H9 (cell line): ENCODE results near the gene ST8SIA5. TPM values are rescaled to one million over a fixed set of nuclear protein-coding genes. Genes with fewer than 3 reads are reported as not detected.

Experiments
- DNase-seq: peaks from one replicate; pipeline ENCODE4 v3.0.0-alpha.2; 2017
- H2AFZ ChIP-seq: one replicate; pipeline ENCODE4 v1.6.1; 2013; ENCODE audit warnings: mild to moderate bottlenecking, low read length, control low read depth, moderate library complexity
- H2AK5ac ChIP-seq: 2 replicates; pipeline ENCODE4 v1.6.1; 2013; ENCODE audit warnings: low read length, control low read depth, mixed read lengths; ENCODE audit not compliant: insufficient read length
- H2BK120ac ChIP-seq: one replicate; pipeline ENCODE4 v1.6.1; 2013; ENCODE audit warnings: low read depth, mild to moderate bottlenecking, low read length, control low read depth, inconsistent platforms; ENCODE audit not compliant: poor library complexity, severe bottlenecking
- H2BK12ac ChIP-seq: 2 replicates; pipeline ENCODE4 v1.6.1; 2013; ENCODE audit warnings: low read length, control low read depth, mixed read lengths, low read depth; ENCODE audit not compliant: insufficient read length
- H2BK15ac ChIP-seq: 2 replicates; pipeline ENCODE4 v1.6.1; 2013; ENCODE audit warnings: low read depth, low read length, control low read depth
- H2BK20ac ChIP-seq: one replicate; pipeline ENCODE4 v1.6.1; 2013; ENCODE audit warnings: low read depth, mild to moderate bottlenecking, low read length, control low read depth, inconsistent platforms; ENCODE audit not compliant: poor library complexity, severe bottlenecking
- H2BK5ac ChIP-seq: 2 replicates; pipeline ENCODE4 v1.6.1; 2013; ENCODE audit warnings: low read length, control low read depth, mixed read lengths; ENCODE audit not compliant: insufficient read length
- H3K14ac ChIP-seq: 2 replicates; pipeline ENCODE4 v1.6.1; 2013; ENCODE audit warnings: low read length, control low read depth; ENCODE audit not compliant: insufficient read depth
- H3K18ac ChIP-seq: 2 replicates; pipeline ENCODE4 v1.6.1; 2013; ENCODE audit warnings: low read depth, mild to moderate bottlenecking, mixed read lengths, low read length, control low read depth; ENCODE audit not compliant: insufficient read length
- H3K23ac ChIP-seq: 2 replicates; pipeline ENCODE4 v1.6.1; 2013; ENCODE audit warnings: low read length, control low read depth, mixed read lengths, low read depth; ENCODE audit not compliant: insufficient read length
- H3K23me2 ChIP-seq: 2 replicates; pipeline ENCODE4 v1.6.1; 2013; ENCODE audit warnings: low read depth, mild to moderate bottlenecking, mixed read lengths, low read length, control low read depth; ENCODE audit not compliant: insufficient read length, poor library complexity, severe bottlenecking
- H3K27ac ChIP-seq: 2 replicates; pipeline ENCODE4 v1.5.1; 2013; ENCODE audit warnings: low read length, control low read depth, mixed read lengths, low read depth; ENCODE audit not compliant: insufficient read length
- H3K27me3 ChIP-seq: 2 replicates; pipeline ENCODE4 v1.6.1; 2013; ENCODE audit warnings: low read length, control low read depth, inconsistent platforms; ENCODE audit not compliant: insufficient read depth
- H3K4ac ChIP-seq: 2 replicates; pipeline ENCODE4 v1.6.1; 2013; ENCODE audit warnings: low read depth, mild to moderate bottlenecking, control low read depth, inconsistent platforms, low read length, moderate library complexity
- H3K4me1 ChIP-seq: 2 replicates; pipeline ENCODE4 v1.6.1; 2013; ENCODE audit warnings: low read length, control low read depth, inconsistent platforms; ENCODE audit not compliant: insufficient read depth
- H3K4me2 ChIP-seq: 2 replicates; pipeline ENCODE4 v1.6.1; 2013; ENCODE audit warnings: low read length, control low read depth, mixed read lengths; ENCODE audit not compliant: insufficient read length, insufficient read depth
- H3K56ac ChIP-seq: 2 replicates; pipeline ENCODE4 v1.6.1; 2013; ENCODE audit warnings: low read depth, mild to moderate bottlenecking, mixed read lengths, low read length, control low read depth; ENCODE audit not compliant: insufficient read length
- H3K79me1 ChIP-seq: 2 replicates; pipeline ENCODE4 v1.6.1; 2013; ENCODE audit warnings: low read depth, mild to moderate bottlenecking, moderate library complexity, low read length, control low read depth, inconsistent platforms; ENCODE audit not compliant: insufficient read depth, poor library complexity, severe bottlenecking
- H3K79me2 ChIP-seq: 2 replicates; pipeline ENCODE4 v1.6.1; 2013; ENCODE audit warnings: low read length, control low read depth, inconsistent platforms; ENCODE audit not compliant: insufficient read depth
- H3K9ac ChIP-seq: 2 replicates; pipeline ENCODE4 v1.6.1; 2013; ENCODE audit warnings: low read length, control low read depth, mixed read lengths; ENCODE audit not compliant: insufficient read length; ENCODE audit errors: extremely low read depth
- H3K9me3 ChIP-seq: one replicate; pipeline ENCODE4 v1.6.1; 2013; ENCODE audit warnings: low read depth, low read length, inconsistent platforms; ENCODE audit not compliant: control insufficient read depth
- H3T11ph ChIP-seq: one replicate; pipeline ENCODE4 v1.6.1; 2013; ENCODE audit warnings: mild to moderate bottlenecking, low read length, control low read depth, inconsistent platforms
- H4K20me1 ChIP-seq: one replicate; pipeline ENCODE4 v1.6.1; 2013; ENCODE audit not compliant: control insufficient read depth, insufficient read length, insufficient read depth
- H4K5ac ChIP-seq: 2 replicates; pipeline ENCODE4 v1.6.1; 2013; ENCODE audit warnings: low read depth, mild to moderate bottlenecking, mixed read lengths, low read length, control low read depth; ENCODE audit not compliant: insufficient read length
- H4K8ac ChIP-seq: replicated peaks from 2 replicates; pipeline ENCODE4 v1.6.1; 2013; ENCODE audit warnings: low read length, control low read depth, mixed read lengths, low read depth; ENCODE audit not compliant: insufficient read length
- H4K91ac ChIP-seq: 2 replicates; pipeline ENCODE4 v1.6.1; 2013; ENCODE audit warnings: low read depth, mild to moderate bottlenecking, moderate library complexity, mixed read lengths, low read length, control low read depth; ENCODE audit not compliant: insufficient read length
- H3K27ac Mint-ChIP-seq, 3 experiments: 2 replicates in 2 of 3; 3 replicates in 1 of 3; pipeline ENCODE4 v1.8.0; 2020 to 2021; ENCODE audit warnings: mixed read lengths in 3 of 3, mild to moderate bottlenecking in 1 of 3, moderate library complexity in 1 of 3
- H3K27me3 Mint-ChIP-seq: 2 replicates; pipeline ENCODE4 v1.8.0; 2021; ENCODE audit warnings: low read depth, mild to moderate bottlenecking, moderate library complexity, mixed read lengths
- H3K36me3 Mint-ChIP-seq, 3 experiments: 2 replicates in 2 of 3; 3 replicates in 1 of 3; pipeline ENCODE4 v1.8.0; 2020 to 2021; ENCODE audit warnings: low read depth in 3 of 3, mixed read lengths in 3 of 3; ENCODE audit not compliant: insufficient read depth in 1 of 3
- H3K4me1 Mint-ChIP-seq, 2 experiments: 2 replicates each; pipeline ENCODE4 v1.8.0; 2020; ENCODE audit warnings: mixed read lengths in 2 of 2
- H3K4me3 Mint-ChIP-seq, 2 experiments: 2 replicates in 1 of 2; 3 replicates in 1 of 2; pipeline ENCODE4 v1.8.0; 2020 to 2021; ENCODE audit warnings: mild to moderate bottlenecking in 2 of 2, mixed read lengths in 2 of 2, moderate library complexity in 1 of 2
- H3K9me3 Mint-ChIP-seq, 2 experiments: 2 replicates in 1 of 2; 3 replicates in 1 of 2; pipeline ENCODE4 v1.8.0; 2020; ENCODE audit warnings: mild to moderate bottlenecking in 2 of 2, mixed read lengths in 2 of 2, moderate library complexity in 1 of 2
- WGBS: extraction: QIAGEN DNeasy Blood & Tissue Kit; methylation state at CpG from one replicate; pipeline ENCODE4 v1.1.7; 2013; ENCODE audit warnings: missing lambda C conversion rate, low lambda C conversion rate, mixed read lengths; ENCODE audit not compliant: insufficient read length; ENCODE audit errors: extremely low coverage; 5-methylcytosine and 5-hydroxymethylcytosine counted together
- total RNA-seq: library from RNA; stranded (reverse); gene quantifications from 2 replicates; pipeline ENCODE4 v1.2.1, GENCODE V29; 2021
- TF ChIP-seq, protein P1 (sequence below): fragments of 200-600 bp; sonication (generic); conservative IDR thresholded peaks from 3 replicates; pipeline ENCODE4 v1.8.0; 2021; ENCODE audit warnings: antibody characterized with exemption, mild to moderate bottlenecking

Gene ST8SIA5
- total RNA-seq, 1 experiment from 2014 or later: 0.63 TPM

DNA sequence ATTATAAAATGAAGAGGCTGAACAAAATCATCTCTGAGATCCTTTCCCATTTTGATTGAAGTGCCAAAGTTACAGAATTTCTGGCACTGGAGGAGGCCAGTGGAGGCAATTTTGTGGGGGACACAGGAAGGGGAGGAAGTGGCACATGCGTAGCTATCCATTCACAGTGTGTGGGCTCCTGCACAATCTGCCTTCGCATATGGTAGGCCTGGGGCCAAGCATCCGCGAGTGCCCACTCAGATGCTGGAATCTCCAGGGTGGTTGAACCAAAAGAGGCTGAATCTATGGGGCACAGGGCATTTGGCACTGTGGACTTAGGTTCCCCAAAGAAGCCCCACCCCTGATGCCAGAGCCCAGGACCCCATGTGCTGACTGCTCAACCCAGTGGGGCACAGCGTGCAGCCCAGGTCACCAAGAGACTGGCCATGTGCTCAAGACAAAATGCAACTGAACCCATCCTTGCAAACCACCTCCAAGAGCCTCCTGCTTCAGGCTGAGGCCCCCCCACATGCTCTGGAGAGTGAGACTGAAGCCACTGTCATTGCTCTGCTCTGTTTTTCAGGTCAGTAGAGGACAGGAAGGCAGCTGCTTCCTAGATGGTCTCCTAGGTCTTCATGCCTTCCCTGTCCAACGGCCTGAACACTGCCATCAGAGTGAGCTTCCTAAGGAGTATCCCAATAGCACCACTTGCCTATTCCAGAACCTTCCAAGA is 28.5 kb downstream of the ST8SIA5 start:
- Histone ChIP-seq H3T11ph (no peak overlapping the region), H3K9ac (no peak overlapping the region), H3K18ac (no peak overlapping the region), H3K56ac (no peak overlapping the region), H2BK12ac (no peak overlapping the region), H3K27ac (no peak overlapping the region), H3K23me2 (no peaks in the 10 kb centered on the region), H4K20me1 (no peaks in the 10 kb centered on the region), H2BK15ac (no peak overlapping the region), H2BK120ac (no peak overlapping the region), H3K23ac (no peak overlapping the region), H3K14ac (no peak overlapping the region; the same call in 1 of the 2 replicates), H2BK5ac (no peak overlapping the region), H4K5ac (no peak overlapping the region), H3K4ac (no peak overlapping the region), H3K79me2 (no peaks in the 10 kb centered on the region), H3K27me3 (no peaks in the 10 kb centered on the region), H3K4me1 (no peaks in the 10 kb centered on the region), H3K4me2 (no peak overlapping the region), H4K8ac (no peak overlapping the region), H2AFZ (no peak overlapping the region), H4K91ac (no peak overlapping the region), H2BK20ac (no peak overlapping the region), H3K9me3 (no peaks in the 10 kb centered on the region), H3K79me1 (no peaks in the 10 kb centered on the region), H2AK5ac (no peak overlapping the region)
- DNase-seq: no peak
- Mint-ChIP-seq H3K4me3 (no peak overlapping the region), H3K27ac (no peak overlapping the region; a peak in 1 of 7 replicates), H3K36me3 (peaks cover 3 to 20% (median 7%) of the 10 kb centered on the region in 3 experiments; a peak in 6 of 7 replicates), H3K27me3 (peaks cover 3% of the 10 kb centered on the region), H3K4me1 (peaks cover 0 to 8% of the 10 kb centered on the region in 2 experiments; a peak in 2 of 4 replicates), H3K9me3 (peaks cover 24 to 29% of the 10 kb centered on the region in 2 experiments)
- no CpG with 5 or more reads among the region's 6 CpGs for WGBS
- TF ChIP-seq, protein P1, sequence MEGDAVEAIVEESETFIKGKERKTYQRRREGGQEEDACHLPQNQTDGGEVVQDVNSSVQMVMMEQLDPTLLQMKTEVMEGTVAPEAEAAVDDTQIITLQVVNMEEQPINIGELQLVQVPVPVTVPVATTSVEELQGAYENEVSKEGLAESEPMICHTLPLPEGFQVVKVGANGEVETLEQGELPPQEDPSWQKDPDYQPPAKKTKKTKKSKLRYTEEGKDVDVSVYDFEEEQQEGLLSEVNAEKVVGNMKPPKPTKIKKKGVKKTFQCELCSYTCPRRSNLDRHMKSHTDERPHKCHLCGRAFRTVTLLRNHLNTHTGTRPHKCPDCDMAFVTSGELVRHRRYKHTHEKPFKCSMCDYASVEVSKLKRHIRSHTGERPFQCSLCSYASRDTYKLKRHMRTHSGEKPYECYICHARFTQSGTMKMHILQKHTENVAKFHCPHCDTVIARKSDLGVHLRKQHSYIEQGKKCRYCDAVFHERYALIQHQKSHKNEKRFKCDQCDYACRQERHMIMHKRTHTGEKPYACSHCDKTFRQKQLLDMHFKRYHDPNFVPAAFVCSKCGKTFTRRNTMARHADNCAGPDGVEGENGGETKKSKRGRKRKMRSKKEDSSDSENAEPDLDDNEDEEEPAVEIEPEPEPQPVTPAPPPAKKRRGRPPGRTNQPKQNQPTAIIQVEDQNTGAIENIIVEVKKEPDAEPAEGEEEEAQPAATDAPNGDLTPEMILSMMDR: no peak
